GM12873 (cell line): ENCODE measurements around the gene PLXNB3.

Source experiments
- TF ChIP-seq, protein P1 (sequence below): IDR thresholded peaks from 2 replicates; pipeline ENCODE4 v1.5.1; 2012; ENCODE audit warnings: low read depth, mild to moderate bottlenecking, moderate library complexity, low read length, control low read depth; ENCODE audit not compliant: insufficient read depth; ENCODE audit errors: missing control alignments

Gene PLXNB3

GRCh38 chrX:153773741-153774575 lies 9.9 kb downstream of the PLXNB3 start:
- TF ChIP-seq, protein P1, sequence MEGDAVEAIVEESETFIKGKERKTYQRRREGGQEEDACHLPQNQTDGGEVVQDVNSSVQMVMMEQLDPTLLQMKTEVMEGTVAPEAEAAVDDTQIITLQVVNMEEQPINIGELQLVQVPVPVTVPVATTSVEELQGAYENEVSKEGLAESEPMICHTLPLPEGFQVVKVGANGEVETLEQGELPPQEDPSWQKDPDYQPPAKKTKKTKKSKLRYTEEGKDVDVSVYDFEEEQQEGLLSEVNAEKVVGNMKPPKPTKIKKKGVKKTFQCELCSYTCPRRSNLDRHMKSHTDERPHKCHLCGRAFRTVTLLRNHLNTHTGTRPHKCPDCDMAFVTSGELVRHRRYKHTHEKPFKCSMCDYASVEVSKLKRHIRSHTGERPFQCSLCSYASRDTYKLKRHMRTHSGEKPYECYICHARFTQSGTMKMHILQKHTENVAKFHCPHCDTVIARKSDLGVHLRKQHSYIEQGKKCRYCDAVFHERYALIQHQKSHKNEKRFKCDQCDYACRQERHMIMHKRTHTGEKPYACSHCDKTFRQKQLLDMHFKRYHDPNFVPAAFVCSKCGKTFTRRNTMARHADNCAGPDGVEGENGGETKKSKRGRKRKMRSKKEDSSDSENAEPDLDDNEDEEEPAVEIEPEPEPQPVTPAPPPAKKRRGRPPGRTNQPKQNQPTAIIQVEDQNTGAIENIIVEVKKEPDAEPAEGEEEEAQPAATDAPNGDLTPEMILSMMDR: no peak

- TF ChIP-seq, protein P1: no peak
These were observed 10.7 kb downstream of the PLXNB3 start for GRCh38 chrX:153774576-153775292.

DNA sequence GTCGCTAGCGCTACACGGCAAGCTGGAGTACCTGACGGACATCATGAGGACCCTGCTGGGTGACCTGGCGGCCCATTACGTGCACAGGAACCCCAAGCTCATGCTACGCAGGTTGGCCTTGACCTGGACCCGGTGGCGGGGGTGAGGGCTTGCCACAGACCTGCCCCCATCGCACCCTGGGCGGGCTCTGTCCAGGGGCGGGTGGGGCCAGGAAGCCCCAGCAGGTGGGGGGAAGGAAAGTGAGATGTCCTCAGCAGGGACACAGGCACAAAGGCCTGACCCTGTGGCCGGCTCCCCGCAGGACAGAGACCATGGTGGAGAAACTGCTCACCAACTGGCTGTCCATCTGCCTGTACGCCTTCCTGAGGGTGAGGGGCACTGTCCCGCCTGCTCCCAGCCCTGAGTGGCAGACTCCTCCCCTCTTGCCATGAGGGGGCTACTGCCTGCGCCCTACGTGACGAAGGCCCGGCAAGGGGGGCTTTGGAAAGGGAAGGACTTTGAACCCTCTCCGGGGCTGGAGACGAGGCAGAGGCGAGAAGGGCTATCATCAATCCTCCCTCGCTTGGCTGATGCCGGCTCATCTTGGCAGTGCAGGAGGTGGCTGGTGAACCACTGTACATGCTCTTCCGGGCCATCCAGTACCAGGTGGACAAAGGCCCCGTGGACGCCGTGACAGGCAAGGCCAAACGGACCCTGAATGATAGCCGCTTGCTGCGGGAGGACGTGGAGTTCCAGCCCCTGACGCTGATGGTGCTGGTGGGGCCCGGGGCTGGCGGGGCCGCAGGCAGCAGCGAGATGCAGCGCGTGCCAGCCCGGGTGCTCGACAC lies 11.5 kb downstream of the PLXNB3 start:
- TF ChIP-seq, protein P1: no peak

DNA sequence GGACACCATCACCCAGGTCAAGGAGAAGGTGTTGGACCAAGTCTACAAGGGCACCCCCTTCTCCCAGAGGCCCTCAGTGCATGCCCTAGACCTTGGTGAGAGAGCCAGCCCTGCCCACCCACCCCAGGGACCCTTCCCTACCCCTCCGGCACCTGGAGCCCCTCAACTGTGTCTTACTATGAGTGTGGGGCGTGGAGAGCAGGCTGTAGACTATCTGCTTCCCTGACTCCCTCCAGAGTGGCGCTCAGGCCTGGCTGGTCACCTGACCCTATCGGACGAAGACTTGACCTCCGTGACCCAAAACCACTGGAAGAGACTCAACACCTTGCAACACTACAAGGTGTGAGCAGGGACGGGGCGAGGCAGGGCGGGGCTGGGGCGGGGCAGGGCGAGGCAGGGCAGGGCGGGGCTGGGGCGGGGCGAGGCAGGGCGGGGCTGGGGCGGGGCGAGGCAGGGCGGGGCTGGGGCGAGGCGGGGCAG lies 12.1 kb downstream of the PLXNB3 start:
- TF ChIP-seq, protein P1: no peak

- TF ChIP-seq, protein P1: no peak
These were observed 12.6 kb downstream of the PLXNB3 start for GRCh38 chrX:153776611-153777045.

DNA sequence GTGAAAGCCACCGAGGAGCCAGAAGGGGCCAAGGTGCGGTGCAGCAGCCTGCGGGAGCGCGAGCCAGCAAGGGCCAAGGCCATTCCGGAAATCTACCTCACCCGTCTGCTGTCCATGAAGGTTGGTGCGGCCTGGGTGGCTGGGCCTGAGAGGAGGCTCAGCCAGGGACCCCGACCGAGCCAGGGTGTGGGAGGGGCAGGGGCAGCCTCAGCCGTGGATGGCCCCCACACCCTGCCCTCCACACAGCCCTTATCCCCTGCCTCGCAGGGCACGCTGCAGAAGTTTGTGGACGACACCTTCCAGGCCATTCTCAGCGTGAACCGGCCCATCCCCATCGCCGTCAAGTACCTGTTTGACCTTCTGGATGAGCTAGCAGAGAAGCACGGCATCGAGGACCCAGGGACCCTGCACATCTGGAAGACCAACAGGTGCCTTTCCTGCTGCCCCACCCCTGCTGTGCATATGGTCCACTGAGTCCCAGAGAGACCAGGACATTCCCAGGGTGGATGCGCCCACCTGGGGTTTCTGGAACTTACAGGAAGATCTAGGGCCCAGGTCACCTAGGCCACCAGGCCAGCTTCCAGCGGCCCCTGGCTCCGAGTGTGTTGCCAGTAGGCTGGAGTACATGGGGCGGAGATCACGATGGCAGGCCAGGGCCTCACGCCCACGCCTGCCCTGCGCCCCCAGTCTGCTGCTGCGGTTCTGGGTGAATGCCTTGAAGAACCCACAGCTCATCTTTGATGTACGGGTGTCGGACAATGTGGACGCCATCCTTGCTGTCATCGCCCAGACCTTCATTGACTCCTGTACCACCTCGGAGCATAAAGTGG lies 13.4 kb downstream of the PLXNB3 start:
- TF ChIP-seq, protein P1: no peak
